T-helper 2 cell treated with Interferon-gamma antibody and Interleukin-4, amounts not matched to agents 5 μg/mL and 100 μg/mL, for 36 hours (primary cell): ENCODE data around the gene CLEC18B.
"Not testable (repeated sequence)": the region's sequence is repeated elsewhere in the genome, so short reads cannot be mapped to it uniquely, and the experiment has no call there.

Source experiments
- DNase-seq: peaks from one replicate; pipeline ENCODE4 v3.0.0; 2021; ENCODE audit warnings: low spot score
- H3K27ac Mint-ChIP-seq: one replicate; pipeline ENCODE4 v1.8.0; 2021; ENCODE audit warnings: mild to moderate bottlenecking, mixed read lengths
- H3K27me3 Mint-ChIP-seq: one replicate; pipeline ENCODE4 v1.8.0; 2021; ENCODE audit warnings: low read depth, mixed read lengths
- H3K36me3 Mint-ChIP-seq: one replicate; pipeline ENCODE4 v1.8.0; 2021; ENCODE audit warnings: low read depth, mixed read lengths
- H3K4me1 Mint-ChIP-seq: one replicate; pipeline ENCODE4 v1.8.0; 2021; ENCODE audit warnings: low read depth, mixed read lengths
- H3K4me3 Mint-ChIP-seq: one replicate; pipeline ENCODE4 v1.8.0; 2022; ENCODE audit warnings: mild to moderate bottlenecking, moderate library complexity, mixed read lengths
- H3K9me3 Mint-ChIP-seq: one replicate; pipeline ENCODE4 v1.8.0; 2021; ENCODE audit warnings: mixed read lengths

Gene CLEC18B

GRCh38 chr16:74370338-74371135 lies 50.7 kb downstream of the CLEC18B start:
- DNase-seq, result peak; percentile 5
- H3K4me1 Mint-ChIP-seq, H3K27me3 Mint-ChIP-seq, H3K9me3 Mint-ChIP-seq, H3K4me3 Mint-ChIP-seq, H3K36me3 Mint-ChIP-seq, H3K27ac Mint-ChIP-seq: not testable (repeated sequence)

DNA sequence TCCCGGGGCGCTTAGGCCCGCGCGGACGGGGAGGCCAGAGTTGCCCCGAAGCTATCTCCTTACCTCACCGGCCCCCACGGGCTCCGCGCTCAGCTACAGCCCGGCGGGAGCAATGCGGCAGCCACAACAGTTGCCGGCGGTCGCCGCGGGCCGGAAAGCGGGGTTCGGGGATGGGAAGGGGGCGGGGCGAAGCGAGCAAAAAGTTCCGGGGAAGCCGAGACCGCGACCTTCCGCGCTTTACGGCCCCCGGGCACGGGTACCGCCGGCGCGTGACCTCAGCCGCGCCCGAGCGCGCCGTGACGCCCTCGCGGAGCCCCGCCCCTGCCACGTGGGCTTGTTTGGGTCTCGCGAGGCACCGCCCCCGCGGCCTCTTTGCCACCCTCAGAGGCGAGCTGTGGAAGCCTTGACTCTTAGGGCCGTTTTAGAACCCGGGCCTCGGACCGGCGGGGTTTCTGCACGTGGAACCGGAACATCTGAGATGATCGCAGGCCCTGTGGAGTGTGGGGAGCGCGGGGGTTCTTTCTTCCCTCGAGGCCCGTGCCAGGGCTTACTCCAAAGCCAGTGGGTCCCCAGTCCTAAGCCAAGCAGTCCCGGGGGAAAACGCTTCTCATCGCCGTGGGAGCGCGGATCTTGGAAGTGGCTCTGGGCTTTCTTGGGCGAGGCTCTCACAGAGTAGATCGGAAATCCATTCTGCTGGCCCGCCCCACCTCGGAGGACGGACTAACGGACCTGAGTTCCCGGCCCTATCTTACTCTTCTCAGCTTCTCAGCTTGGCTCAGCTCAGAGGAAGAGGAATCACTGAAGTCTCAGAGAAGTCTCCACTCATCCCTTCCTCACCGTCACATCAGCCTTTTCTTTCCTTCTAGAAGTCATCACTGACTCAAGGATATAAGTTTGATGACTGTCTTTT lies 53.0 kb downstream of the CLEC18B start:
- Mint-ChIP-seq H3K4me1 (peaks cover 10% of the 10 kb centered on the region), H3K27ac (peak overlapping the region; percentile 82), H3K4me3 (peak overlapping the region; percentile 94)
- not testable (repeated sequence) for H3K27me3 Mint-ChIP-seq, H3K36me3 Mint-ChIP-seq, H3K9me3 Mint-ChIP-seq
- peak; percentile 100 for DNase-seq

DNA sequence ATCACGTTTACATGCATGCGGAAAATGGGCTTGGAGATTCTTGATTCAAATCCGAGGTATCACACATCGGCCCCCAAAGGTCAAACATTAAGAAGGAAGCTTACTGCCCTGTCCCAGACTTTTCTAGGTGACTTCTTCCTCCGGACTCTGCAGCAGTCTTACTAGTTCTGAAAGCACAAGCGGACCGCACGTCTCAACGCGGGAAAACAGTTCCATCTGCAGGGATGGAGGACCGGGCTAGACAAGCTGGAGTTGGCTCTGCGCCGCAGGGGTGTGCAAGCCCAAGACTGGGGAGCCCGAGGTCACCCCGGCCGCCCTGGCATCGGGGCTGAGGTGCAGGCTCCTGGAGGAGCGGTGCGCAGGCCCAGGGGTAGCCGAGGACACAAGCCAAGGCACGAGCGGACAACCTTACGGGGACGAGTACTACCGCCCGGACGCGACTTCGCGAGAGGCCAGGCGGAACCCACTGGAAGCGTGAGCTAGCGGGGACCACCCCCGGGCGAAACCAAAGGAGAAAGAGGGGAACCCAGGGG lies 53.7 kb downstream of the CLEC18B start:
- Mint-ChIP-seq H3K27ac (peak overlapping the region; percentile 90), H3K4me1 (peaks cover 10% of the 10 kb centered on the region), H3K4me3 (peak overlapping the region; percentile 94)
- H3K36me3 Mint-ChIP-seq, DNase-seq, H3K27me3 Mint-ChIP-seq, H3K9me3 Mint-ChIP-seq: not testable (repeated sequence)

GRCh38 chr16:74361646-74362610 lies 59.4 kb downstream of the CLEC18B start:
- H3K27me3 Mint-ChIP-seq, H3K27ac Mint-ChIP-seq, H3K4me3 Mint-ChIP-seq, DNase-seq, H3K9me3 Mint-ChIP-seq, H3K4me1 Mint-ChIP-seq: not testable (repeated sequence)
- peaks cover 12% of the 10 kb centered on the region for H3K36me3 Mint-ChIP-seq
